Small intestine (tissue), 7 donors: ENCODE data around the gene CEP131. TPM values are rescaled to one million over a fixed set of nuclear protein-coding genes. Genes with fewer than 3 reads are reported as not detected.

Source experiments
- DNase-seq, 2 donors: peaks; one replicate each; pipeline versions ENCODE4 v3.0.0 to v3.0.0-alpha.2; 2013
- FAIRE-seq: peaks from 2 replicates; lab custom pipeline; 2012; peaks lifted over from hg19 to GRCh38; lab: Jason Lieb, UNC
- H3K27ac ChIP-seq, 3 donors: one replicate each; pipeline ENCODE4 v1.5.1; 2013; ENCODE audit warnings: low read length in 2 of 3, mild to moderate bottlenecking in 2 of 3, control low read depth in 1 of 3, inconsistent platforms in 1 of 3, low read depth in 1 of 3, moderate library complexity in 1 of 3
- H3K27me3 ChIP-seq, 3 donors: one replicate each; pipeline ENCODE4 v1.6.1; 2013; ENCODE audit warnings: low read length in 3 of 3, inconsistent platforms in 1 of 3; ENCODE audit not compliant: control insufficient read depth in 3 of 3, insufficient read depth in 3 of 3
- H3K36me3 ChIP-seq, 3 donors: one replicate each; pipeline ENCODE4 v1.6.1; 2013; ENCODE audit warnings: low read length in 3 of 3, inconsistent platforms in 1 of 3, low read depth in 1 of 3, mild to moderate bottlenecking in 1 of 3, moderate library complexity in 1 of 3; ENCODE audit not compliant: control insufficient read depth in 3 of 3, insufficient read depth in 2 of 3
- H3K4me1 ChIP-seq, 3 donors: one replicate each; pipeline ENCODE4 v1.6.1; 2013; ENCODE audit warnings: low read length in 2 of 3, inconsistent platforms in 1 of 3, low read depth in 1 of 3, mild to moderate bottlenecking in 1 of 3, moderate library complexity in 1 of 3; ENCODE audit not compliant: control insufficient read depth in 3 of 3, insufficient read depth in 2 of 3
- H3K4me3 ChIP-seq, 3 donors: one replicate each; pipeline ENCODE4 v1.5.1; 2013; ENCODE audit warnings: low read length in 3 of 3, control low read depth in 1 of 3, inconsistent platforms in 1 of 3, low read depth in 1 of 3, mild to moderate bottlenecking in 1 of 3, moderate library complexity in 1 of 3
- H3K9me3 ChIP-seq, 2 donors: one replicate each; pipeline ENCODE4 v1.6.1; 2013; ENCODE audit warnings: low read depth in 1 of 2, low read length in 1 of 2; ENCODE audit not compliant: control insufficient read depth in 2 of 2, insufficient read depth in 1 of 2
- WGBS, 3 donors: extraction: QIAGEN DNeasy Blood & Tissue Kit; methylation state at CpG; one replicate each; pipeline ENCODE4 v1.1.7; 2013; 5-methylcytosine and 5-hydroxymethylcytosine counted together
- polyA plus RNA-seq, 4 donors: library from polyadenylated mRNA; stranded (reverse) in 3 of 4; unstranded in 1 of 4; fragments of 200-250 nt in 3 of 4; fragments of 120-200 nt in 1 of 4; gene quantifications; one replicate each; pipeline versions ENCODE4 v1.2.1 to v1.2.3, GENCODE V29; 2013
- donor health status: healthy with polysubstance abuse.
- donor health status: control.
- donor health status: control.
- donor health status: Bipolar disorder and iron deficiency.
- donor health status: healthy.

The CEP131 gene
- polyA plus RNA-seq, 4 donors = 4.0 to 8.8 (median 6.6) TPM

- H3K27ac ChIP-seq = no peak overlapping the region
- no peak for FAIRE-seq
Observed at GRCh38 chr17:81162491-81162890, 60.3 kb downstream of the CEP131 start.

GRCh38 chr17:81161972-81162371, 60.8 kb downstream of the CEP131 start:
- no peaks in the 10 kb centered on the region for H3K9me3 ChIP-seq
- peaks cover 0 to 25% (median 0%) of the 10 kb centered on the region in 3 donors for H3K4me1 ChIP-seq
- no peaks in the 10 kb centered on the region for H3K27me3 ChIP-seq
- no peak overlapping the region for H3K4me3 ChIP-seq
- DNase-seq (no peak), FAIRE-seq (no peak)
- WGBS, 3 donors = 80 to 86% (median 82%) methylated on average over 12 to 16 of the region's 16 CpGs
- no peak overlapping the region for H3K27ac ChIP-seq
- H3K36me3 ChIP-seq = peaks cover 0 to 55% (median 0%) of the 10 kb centered on the region in 3 donors

More at GRCh38 chr17:81162491-81162890, 60.3 kb downstream of the CEP131 start:
- Histone ChIP-seq H3K4me1 (peaks cover 0 to 31% (median 0%) of the 10 kb centered on the region in 3 donors), H3K4me3 (no peak overlapping the region), H3K9me3 (no peaks in the 10 kb centered on the region), H3K36me3 (peaks cover 0 to 58% (median 0%) of the 10 kb centered on the region in 3 donors), H3K27me3 (no peaks in the 10 kb centered on the region)
- WGBS, 3 donors = 70 to 88% (median 71%) methylated on average over 10 to 11 of the region's 11 CpGs
- DNase-seq = no peak

GRCh38 chr17:81161536-81161935, 61.2 kb downstream of the CEP131 start:
- H3K27ac ChIP-seq = no peak overlapping the region
- FAIRE-seq = no peak
- WGBS, 3 donors = 91 to 94% (median 93%) methylated on average over 14 to 15 of the region's 15 CpGs
- no peaks in the 10 kb centered on the region for H3K27me3 ChIP-seq
- no peak overlapping the region for H3K4me3 ChIP-seq
- H3K4me1 ChIP-seq = peaks cover 0 to 21% (median 0%) of the 10 kb centered on the region in 3 donors
- H3K36me3 ChIP-seq = peaks cover 0 to 55% (median 0%) of the 10 kb centered on the region in 3 donors
- no peaks in the 10 kb centered on the region for H3K9me3 ChIP-seq
- no peak for DNase-seq

- H3K9me3 ChIP-seq = no peaks in the 10 kb centered on the region
- H3K27me3 ChIP-seq = no peaks in the 10 kb centered on the region
- WGBS, 3 donors = 68 to 74% (median 70%) methylated on average over 28 to 32 of the region's 32 CpGs
- DNase-seq (no peak), FAIRE-seq (no peak)
- no peak overlapping the region for H3K4me3 ChIP-seq
- H3K4me1 ChIP-seq = peaks cover 0 to 20% (median 0%) of the 10 kb centered on the region in 3 donors
- peaks cover 0 to 55% (median 0%) of the 10 kb centered on the region in 3 donors for H3K36me3 ChIP-seq
- H3K27ac ChIP-seq = no peak overlapping the region
Observed at GRCh38 chr17:81160747-81161453, 61.9 kb downstream of the CEP131 start.

- H3K9me3 ChIP-seq = no peaks in the 10 kb centered on the region
- peaks cover 0 to 18% (median 0%) of the 10 kb centered on the region in 3 donors for H3K4me1 ChIP-seq
- whole genome bisulfite sequencing, 3 donors = 40 to 72% (median 45%) methylated on average over 20 to 28 of the region's 28 CpGs
- H3K36me3 ChIP-seq = peaks cover 0 to 58% (median 0%) of the 10 kb centered on the region in 3 donors
- DNase-seq = no peak
- H3K27me3 ChIP-seq = no peaks in the 10 kb centered on the region
- no peak for FAIRE-seq
- H3K4me3 ChIP-seq = peak overlapping the region in 1 of 3 donors; percentile 3
- no peak overlapping the region for H3K27ac ChIP-seq
Observed at GRCh38 chr17:81160306-81160705, 62.5 kb downstream of the CEP131 start.

- FAIRE-seq (no peak), DNase-seq (no peak)
- Histone ChIP-seq H3K27me3 (no peaks in the 10 kb centered on the region), H3K4me1 (peaks cover 0 to 12% (median 0%) of the 10 kb centered on the region in 3 donors), H3K36me3 (peaks cover 0 to 61% (median 0%) of the 10 kb centered on the region in 3 donors), H3K27ac (no peak overlapping the region), H3K4me3 (peak overlapping the region in 1 of 3 donors; percentile 3), H3K9me3 (no peaks in the 10 kb centered on the region)
- 70 to 79% (median 75%) methylated on average over 18 to 25 of the region's 25 CpGs for WGBS, 3 donors
Observed at GRCh38 chr17:81159611-81160265, 63.0 kb downstream of the CEP131 start.

- no peak for DNase-seq
- Histone ChIP-seq H3K4me1 (peaks cover 0 to 4% (median 0%) of the 10 kb centered on the region in 3 donors), H3K27me3 (no peaks in the 10 kb centered on the region), H3K36me3 (peaks cover 0 to 57% (median 0%) of the 10 kb centered on the region in 3 donors), H3K27ac (no peak overlapping the region), H3K9me3 (no peaks in the 10 kb centered on the region), H3K4me3 (no peak overlapping the region)
- WGBS, 3 donors = 87 to 89% (median 89%) methylated on average over 40 to 43 of the region's 43 CpGs
- no peak for FAIRE-seq
Observed at GRCh38 chr17:81158688-81159590, 63.8 kb downstream of the CEP131 start.
